GM18507 (cell line): ENCODE results near the gene PRAC2.

Experiments
- DNase-seq: peaks from one replicate; pipeline ENCODE4 v3.0.0; 2011; ENCODE audit warnings: low read depth; ENCODE audit not compliant: insufficient read length; ENCODE audit errors: extremely low spot score
- FAIRE-seq: peaks from 2 replicates; lab custom pipeline; 2011; peaks lifted over from hg19 to GRCh38; lab: Jason Lieb, UNC

The PRAC2 gene

GRCh38 chr17:48719642-48720265 is 3.2 kb upstream of the PRAC2 start:
- FAIRE-seq, result no peak
- no peak for DNase-seq

DNA sequence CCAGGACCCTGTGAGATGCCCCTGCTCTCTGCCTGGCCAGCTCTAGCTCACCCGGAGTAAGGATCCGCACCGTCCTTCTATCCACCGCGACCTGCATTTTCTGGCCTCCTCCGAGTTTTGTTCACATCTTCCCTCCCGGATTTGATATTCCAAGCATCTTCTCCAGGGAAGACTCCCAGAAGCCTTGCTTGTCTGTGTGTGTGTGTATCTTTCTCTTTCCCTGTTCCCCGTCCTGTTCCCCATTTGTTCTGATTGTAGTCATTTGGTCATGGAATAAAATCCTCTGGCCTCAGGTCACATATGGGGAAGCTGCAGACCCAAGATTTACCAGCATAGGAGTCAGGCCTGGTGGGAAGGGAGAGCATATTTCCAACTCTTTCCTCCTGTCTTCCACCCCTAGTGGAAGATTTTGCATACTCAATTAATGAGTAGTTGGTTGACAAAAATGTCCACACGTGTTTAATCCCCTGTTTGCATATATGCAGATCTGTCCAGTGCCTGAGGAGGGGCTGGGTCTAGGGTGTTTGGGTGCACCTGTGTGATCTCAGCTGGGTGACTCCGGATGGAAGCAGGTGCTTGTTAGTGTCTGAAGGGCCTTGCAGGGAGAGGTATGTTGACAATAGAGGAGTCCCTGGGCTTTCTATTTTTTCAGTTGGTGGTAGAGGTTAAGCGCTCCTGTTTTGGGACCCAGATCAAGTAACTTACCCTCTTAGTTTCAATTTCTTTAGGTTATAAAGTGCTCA is 2.5 kb upstream of the PRAC2 start:
- FAIRE-seq, result no peak

DNA sequence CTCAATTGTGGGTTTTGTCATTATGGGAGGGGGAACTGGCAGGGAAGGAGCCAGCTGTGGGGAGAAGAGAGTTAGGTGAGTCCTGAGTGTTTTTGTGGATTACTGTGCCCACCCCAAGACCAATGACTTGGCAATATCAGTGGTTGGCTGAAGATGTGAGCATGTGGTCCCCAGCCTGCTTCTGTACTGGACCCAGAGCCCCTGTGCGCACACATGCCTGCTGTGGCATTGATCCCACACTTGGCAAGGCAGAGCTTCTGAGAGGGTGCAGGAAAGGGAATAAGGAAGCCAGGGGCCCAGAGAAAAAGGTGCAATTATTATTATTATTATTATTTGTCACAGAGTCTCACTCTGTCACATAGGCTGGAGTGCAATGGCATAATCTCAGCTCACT is 2.0 kb upstream of the PRAC2 start:
- FAIRE-seq (no peak), DNase-seq (no peak)

More for the DNA sequence above, 2.5 kb upstream of the PRAC2 start:
- no peak for DNase-seq

GRCh38 chr17:48722201-48722907 is 631 bp upstream of the PRAC2 start, which contains the start of gene PRAC1:
Gene PRAC1 (minus strand): TSS chr17:48722518. CDS start chr17:48722392, 126 bp downstream.
- FAIRE-seq (no peak), DNase-seq (no peak)

- DNase-seq (no peak), FAIRE-seq (no peak)
These were observed 652 bp downstream of the PRAC2 start for GRCh38 chr17:48723423-48724250.

DNA sequence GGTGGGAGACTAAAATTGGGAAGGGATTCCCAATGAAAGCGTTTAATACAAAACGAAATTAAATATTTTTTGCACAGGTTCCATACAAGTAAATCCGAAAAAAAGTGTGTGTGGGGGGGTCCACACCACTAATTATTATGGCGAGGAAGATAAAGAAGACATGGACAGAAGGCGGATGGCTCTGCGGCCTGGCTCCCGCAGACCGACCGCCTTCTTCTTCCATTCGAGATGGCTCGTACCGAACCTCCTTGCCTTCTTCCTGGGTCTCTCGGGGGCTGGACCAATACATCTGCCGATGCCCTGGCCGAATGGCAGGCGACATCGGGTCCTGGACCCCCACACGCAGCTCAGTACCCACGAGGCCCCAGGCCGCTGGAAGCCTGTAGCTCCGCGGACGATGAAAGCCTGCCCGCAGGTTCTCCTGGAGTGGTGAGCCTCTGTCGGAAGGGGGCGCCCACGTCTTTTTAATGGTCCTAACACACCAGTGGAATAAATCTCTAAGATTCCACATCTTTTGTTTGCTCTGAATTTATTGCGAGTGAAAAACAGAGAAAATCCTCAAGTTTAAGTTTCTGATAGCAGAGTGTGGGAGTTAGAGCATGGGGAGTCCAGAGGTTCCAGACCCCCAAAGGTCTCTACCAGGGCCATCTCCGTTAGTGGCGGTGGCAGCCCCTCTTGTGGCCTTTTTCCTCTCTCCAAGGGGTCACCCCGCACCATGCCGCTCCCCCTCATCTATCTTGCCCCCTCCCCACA is 1.4 kb downstream of the PRAC2 start:
- DNase-seq, result peak; percentile 43
- peak; percentile 67 for FAIRE-seq

- no peak for DNase-seq
- FAIRE-seq, result no peak
These were observed 2.0 kb downstream of the PRAC2 start for GRCh38 chr17:48725004-48725287.

DNA sequence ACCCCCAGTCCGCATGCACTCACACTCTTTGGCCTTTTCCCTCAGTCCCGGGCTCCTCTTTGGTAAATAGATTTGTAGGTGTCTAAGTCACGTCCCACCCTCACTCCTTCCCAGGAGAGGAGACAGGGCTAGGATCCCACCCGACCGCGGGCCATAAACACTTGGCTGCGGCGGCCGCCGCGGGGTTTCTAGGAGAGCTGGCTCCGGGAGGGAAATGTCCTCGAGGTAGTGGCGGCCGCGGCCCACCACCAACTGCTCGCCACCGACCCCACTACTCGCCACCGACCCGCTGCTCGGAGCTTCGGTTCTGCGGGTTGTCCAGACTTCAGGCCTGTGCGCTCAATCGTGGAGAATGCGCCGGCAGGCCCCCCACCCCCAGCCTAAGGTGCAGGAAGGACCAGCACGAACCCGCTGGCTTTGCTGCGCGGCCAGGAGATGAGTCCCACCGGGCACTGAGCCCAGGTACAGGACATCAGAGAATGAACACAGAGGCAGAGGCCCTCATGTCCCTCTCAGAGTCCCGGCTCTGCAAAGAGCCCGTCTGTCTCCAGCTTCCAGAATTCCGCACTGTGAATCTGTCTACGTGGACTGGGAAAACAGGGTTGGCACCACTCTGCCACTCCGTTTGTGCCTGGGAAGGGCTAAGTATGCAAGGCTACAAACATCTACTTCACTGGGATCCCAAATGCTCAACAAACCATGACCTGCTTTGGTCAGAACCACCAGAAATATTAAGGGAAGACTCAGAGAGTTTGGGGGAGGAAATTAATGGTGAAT is 2.5 kb downstream of the PRAC2 start:
- DNase-seq, result no peak
- FAIRE-seq, result no peak

GRCh38 chr17:48726114-48726915 is 3.3 kb downstream of the PRAC2 start:
- FAIRE-seq, result no peak
- no peak for DNase-seq

DNA sequence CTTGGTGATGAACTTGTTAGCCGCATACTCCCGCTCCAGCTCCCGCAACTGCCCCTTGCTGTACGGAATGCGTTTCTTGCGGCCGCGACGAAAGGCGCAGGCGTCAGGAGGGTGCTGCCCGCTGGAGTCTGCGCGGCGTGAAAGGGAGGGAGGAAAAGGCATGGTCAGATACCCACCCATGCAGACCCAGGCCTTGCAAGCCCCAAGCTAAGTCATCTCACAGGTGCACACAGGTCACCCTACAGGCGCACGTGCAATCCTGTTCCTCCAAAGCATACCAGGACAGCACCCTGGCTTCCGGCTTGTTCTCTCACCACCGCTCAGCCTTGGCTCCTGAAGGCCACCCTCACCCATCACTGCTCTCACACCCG is 3.9 kb downstream of the PRAC2 start:
- FAIRE-seq (no peak), DNase-seq (no peak)

DNA sequence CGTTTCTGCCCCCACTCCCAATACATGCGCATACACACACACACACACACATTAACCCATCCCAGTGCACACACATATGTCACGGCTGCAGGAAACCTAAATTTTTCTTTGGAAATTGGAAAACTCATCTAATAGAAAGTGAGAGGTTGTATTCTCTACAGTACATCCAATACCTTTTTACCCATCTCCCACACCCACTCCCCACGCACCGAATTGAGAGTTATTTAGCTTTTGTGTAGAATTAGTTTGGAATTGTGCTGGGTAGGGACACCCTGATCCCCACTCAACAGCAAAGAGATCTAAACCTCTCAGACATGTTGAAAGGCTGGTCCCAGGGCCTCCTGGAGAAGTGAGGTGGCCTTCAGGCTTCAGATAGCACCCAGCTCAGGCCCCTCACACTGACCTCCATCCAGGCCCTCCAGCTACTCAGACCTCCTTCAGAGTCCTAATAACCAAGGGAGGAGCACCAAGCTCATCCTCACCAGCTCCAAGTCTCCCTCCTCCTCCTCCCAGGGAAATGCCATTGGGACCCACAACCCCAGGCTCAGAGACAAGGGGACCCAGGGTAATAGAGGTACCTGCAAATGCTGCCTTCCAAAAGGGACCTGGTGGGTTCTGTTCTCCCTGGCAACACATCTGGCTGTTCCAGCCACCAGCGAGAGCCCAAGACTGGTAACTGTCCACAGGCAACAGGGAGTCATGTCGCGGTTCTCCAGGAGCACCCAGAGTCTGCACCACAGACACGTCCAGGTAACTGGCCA is 4.6 kb downstream of the PRAC2 start:
- FAIRE-seq, result no peak
- DNase-seq, result no peak

DNA sequence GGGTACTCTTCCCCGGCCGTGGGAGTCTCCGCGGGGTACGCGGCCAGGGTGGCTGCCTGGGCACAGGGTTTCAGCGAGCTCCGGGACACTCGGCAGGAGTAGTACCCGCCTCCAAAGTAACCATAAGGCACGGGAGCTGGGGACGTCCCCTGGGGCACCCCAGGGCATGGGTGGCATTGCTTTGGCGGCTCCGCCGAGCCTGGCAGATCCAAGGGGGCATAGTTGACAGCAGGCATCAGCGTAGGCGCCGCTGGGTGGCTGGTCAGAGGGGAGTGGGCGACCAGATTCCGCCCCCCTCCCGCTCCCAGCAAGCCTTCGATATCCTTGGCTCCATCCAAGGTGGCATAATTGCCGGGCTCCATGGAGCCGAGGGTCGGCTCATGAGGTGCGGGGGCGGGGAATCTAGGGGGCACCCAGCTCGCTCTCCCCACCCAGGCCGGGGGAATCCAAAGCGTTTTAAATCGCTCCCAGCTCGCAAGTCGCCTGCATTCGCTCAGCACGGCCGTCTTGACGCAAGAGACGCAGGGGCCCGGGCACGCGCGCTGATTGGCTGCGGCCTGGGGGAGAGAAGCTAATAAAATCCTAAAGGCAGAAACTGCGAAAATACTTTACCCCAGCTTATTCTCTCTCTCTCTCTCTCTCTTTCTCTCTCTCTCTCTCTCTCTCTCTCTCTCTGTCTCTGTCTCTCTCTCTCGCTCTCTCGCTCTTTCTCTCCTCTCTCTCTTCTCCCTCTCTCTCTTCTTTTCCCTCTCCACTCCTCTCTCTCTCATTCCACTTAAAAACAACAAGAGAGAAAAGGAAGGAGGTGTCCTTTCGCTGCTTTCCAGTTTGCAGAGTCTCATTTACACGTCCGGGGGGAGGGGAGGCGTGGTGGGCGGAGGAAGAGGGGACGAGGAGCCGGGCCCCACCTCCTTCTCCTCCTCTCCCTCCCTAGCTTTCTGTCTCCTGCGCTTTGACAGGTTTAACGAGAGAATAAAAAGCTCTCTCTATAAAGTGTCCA is 5.5 kb downstream of the PRAC2 start, which contains the start of gene HOXB13:
TSS of gene HOXB13 (minus strand) at position 519 of the 1,000 bp plus-strand sequence. CDS start at position 362, 157 bp downstream.
- DNase-seq, result no peak
- FAIRE-seq, result no peak

DNA sequence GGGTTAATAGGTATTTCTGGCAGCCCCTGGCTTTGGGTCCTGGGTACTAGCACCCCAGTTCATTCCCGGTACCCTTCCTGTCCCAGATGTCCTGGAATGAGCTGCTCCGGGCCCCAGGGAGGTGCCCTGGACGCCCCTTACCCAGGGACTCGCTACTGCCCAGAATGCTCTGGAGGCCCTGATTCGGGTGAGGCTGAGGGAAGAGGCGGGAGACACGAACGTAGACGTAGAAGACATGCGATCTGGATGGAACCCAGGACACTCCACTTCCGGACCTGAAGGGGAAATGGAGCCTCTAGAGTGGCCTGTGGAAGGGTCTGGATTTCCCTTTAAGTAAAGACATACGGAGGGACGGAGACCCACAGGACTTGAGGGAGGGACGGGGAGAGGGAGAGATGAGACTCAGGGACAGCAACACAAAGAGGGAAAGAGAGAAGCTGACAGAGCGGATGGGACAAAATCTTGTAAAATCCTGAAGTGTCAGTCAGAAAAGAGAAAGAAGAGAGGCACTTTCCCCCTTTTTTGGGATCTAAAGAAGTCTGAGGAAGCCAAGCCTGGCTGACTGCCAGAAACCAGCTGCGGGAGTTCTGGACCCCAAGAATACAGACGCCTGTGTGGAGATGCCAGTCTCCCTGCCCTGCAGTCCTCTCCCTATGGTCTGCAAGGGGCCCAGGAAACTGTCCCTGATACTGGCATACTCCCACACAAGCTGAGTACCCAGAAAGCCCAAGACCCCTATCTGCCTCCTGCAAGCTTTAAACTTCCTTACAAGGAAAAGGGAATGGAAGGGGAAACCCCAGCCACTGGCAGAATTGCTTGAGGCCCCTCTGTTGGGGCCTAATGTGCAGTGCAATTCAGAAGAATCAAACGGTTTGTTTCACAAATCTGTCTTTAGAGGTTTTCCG is 6.6 kb downstream of the PRAC2 start:
- DNase-seq, result no peak
- no peak for FAIRE-seq

DNA sequence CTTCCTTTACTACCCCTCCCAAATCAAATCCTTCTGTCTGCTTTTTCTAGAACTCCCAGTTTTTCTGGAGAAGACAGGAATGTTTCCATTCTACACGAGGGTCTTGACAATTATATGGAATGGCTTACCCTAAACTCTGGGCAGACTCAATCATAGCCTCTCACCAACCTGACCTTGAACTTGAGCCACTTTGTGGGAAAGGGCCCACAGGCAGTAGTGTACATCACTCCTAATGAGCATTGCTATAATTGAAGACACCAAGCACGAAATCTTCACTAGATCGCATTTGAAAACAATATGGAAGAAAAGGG is 7.2 kb downstream of the PRAC2 start:
- no peak for FAIRE-seq
- DNase-seq, result no peak

GRCh38 chr17:48731355-48731754 is 8.4 kb downstream of the PRAC2 start:
- no peak for DNase-seq
- FAIRE-seq, result no peak
